Activated CD8-positive, alpha-beta memory T cell treated with anti-CD3 and anti-CD28 coated beads for 48 hours (primary cell): Measurements from ENCODE around the gene MYO1F.
"Not testable (repeated sequence)": the region's sequence is repeated elsewhere in the genome, so short reads cannot be mapped to it uniquely, and the experiment has no call there.

ENCODE experiments used
- DNase-seq, 3 experiments: peaks; one replicate each; pipeline ENCODE4 v3.0.0-alpha.2; 2020; ENCODE audit warnings: low read depth in 2 of 3, low spot score in 2 of 3

The MYO1F gene

GRCh38 chr19:8567522-8568172 lies 9.6 kb downstream of the MYO1F start:
- no peak for DNase-seq

GRCh38 chr19:8566855-8567254 lies 10.4 kb downstream of the MYO1F start:
- DNase-seq = no peak

GRCh38 chr19:8564866-8565265 lies 12.4 kb downstream of the MYO1F start:
- DNase-seq = not testable (repeated sequence)

- DNase-seq = no peak
Observed at GRCh38 chr19:8561075-8561764, 16.0 kb downstream of the MYO1F start.

GRCh38 chr19:8558325-8558724 lies 18.9 kb downstream of the MYO1F start:
- DNase-seq = no peak

- no peak for DNase-seq
Observed at GRCh38 chr19:8557642-8558238, 19.5 kb downstream of the MYO1F start.

GRCh38 chr19:8553729-8554128 lies 23.5 kb downstream of the MYO1F start:
- not testable (repeated sequence) for DNase-seq

- no peak for DNase-seq
Observed at GRCh38 chr19:8552810-8553209, 24.4 kb downstream of the MYO1F start.

- DNase-seq = no peak
Observed at GRCh38 chr19:8550070-8550469, 27.2 kb downstream of the MYO1F start.

- DNase-seq = no peak
Observed at GRCh38 chr19:8545743-8546142, 31.5 kb downstream of the MYO1F start.

- DNase-seq = no peak
Observed at GRCh38 chr19:8544168-8544567, 33.1 kb downstream of the MYO1F start.

- DNase-seq = no peak
Observed at GRCh38 chr19:8539621-8540149, 37.6 kb downstream of the MYO1F start.

GRCh38 chr19:8537099-8537498 lies 40.1 kb downstream of the MYO1F start:
- DNase-seq = no peak

- DNase-seq = no peak
Observed at GRCh38 chr19:8536282-8536681, 41.0 kb downstream of the MYO1F start.

GRCh38 chr19:8532225-8532624 lies 45.0 kb downstream of the MYO1F start:
- DNase-seq = no peak

GRCh38 chr19:8531470-8531869 lies 45.8 kb downstream of the MYO1F start:
- no peak for DNase-seq

GRCh38 chr19:8530061-8530679 lies 47.1 kb downstream of the MYO1F start:
- DNase-seq = no peak

GRCh38 chr19:8529369-8530006 lies 47.8 kb downstream of the MYO1F start:
- DNase-seq = no peak

GRCh38 chr19:8528500-8528899 lies 48.7 kb downstream of the MYO1F start:
- no peak for DNase-seq

GRCh38 chr19:8526345-8527091 lies 50.7 kb downstream of the MYO1F start:
- DNase-seq = no peak

GRCh38 chr19:8525401-8525684 lies 51.9 kb downstream of the MYO1F start:
- no peak for DNase-seq
